Testis (tissue), 3 donors: ENCODE results near the gene DNAH5. TPM values are rescaled to one million over a fixed set of nuclear protein-coding genes. Genes with fewer than 3 reads are reported as not detected.

Source experiments
- DNase-seq: peaks from one replicate; pipeline ENCODE4 v3.0.0-alpha.2; 2019
- H3K27ac ChIP-seq, 2 donors: fragments of 200-600 bp; sonication (generic); one replicate each; pipeline ENCODE4 v1.5.1; 2019
- H3K27me3 ChIP-seq: fragments of 200-600 bp; sonication (generic); one replicate; pipeline ENCODE4 v1.5.1; 2019
- H3K36me3 ChIP-seq: fragments of 200-600 bp; sonication (generic); one replicate; pipeline ENCODE4 v1.5.1; 2017; ENCODE audit warnings: low read depth; ENCODE audit errors: missing control alignments
- H3K4me1 ChIP-seq: fragments of 200-600 bp; sonication (generic); one replicate; pipeline ENCODE4 v1.5.1; 2019
- H3K4me3 ChIP-seq, 2 donors: fragments of 200-600 bp; sonication (generic); one replicate each; pipeline ENCODE4 v1.5.1; 2017 to 2019
- H3K9me3 ChIP-seq: fragments of 200-600 bp; sonication (generic); one replicate; pipeline ENCODE4 v1.5.1; 2017
- CTCF ChIP-seq, 3 experiments: fragments of 450-650 bp in 2 of 3; fragments of 200-600 bp in 1 of 3; sonication (generic) in 1 of 3; IDR thresholded peaks; one replicate each; pipeline ENCODE4 v1.5.1; 2016 to 2019; ENCODE audit warnings: antibody characterized with exemption in 3 of 3, mild to moderate bottlenecking in 2 of 3, moderate library complexity in 1 of 3
- POLR2A ChIP-seq: fragments of 450-650 bp; IDR thresholded peaks from one replicate; pipeline ENCODE4 v1.6.1; 2017; ENCODE audit warnings: antibody characterized with exemption, mild to moderate bottlenecking, moderate library complexity
- WGBS, 2 donors: methylation state at CpG; one replicate each; pipeline ENCODE4 v1.1.5; 2018; 5-methylcytosine and 5-hydroxymethylcytosine counted together
- intact Hi-C: fragments of 100-400 bp; cut with DNase I; formaldehyde crosslinking; loops from one replicate; pipeline ENCODE4 v1.15.1; 2023; ENCODE audit warnings: low total_unique reads
- polyA plus RNA-seq: library from polyadenylated mRNA; stranded (reverse); fragments of 350-450 nt; fragmentation: Illumina TruSeq; extraction: RNeasy Lipid Tissue Mini Kit (QIAGEN cat#74804); gene quantifications from one replicate; pipeline ENCODE4 v1.2.3, GENCODE V29; 2014; ENCODE audit warnings: low read depth, low replicate concordance; ENCODE audit not compliant: insufficient read depth
- total RNA-seq, 2 donors: library from RNA; depleted of rRNA; stranded (reverse); fragments of >200 nt; gene quantifications; one replicate each; pipeline ENCODE4 v1.2.3, GENCODE V29; 2016

Gene DNAH5
- total and polyA plus RNA-seq, 3 donors from 2014 or later = 1.1 to 5.9 (median 5.1) TPM

- no peak overlapping the region for H3K4me3 ChIP-seq
- no peaks in the 10 kb centered on the region for H3K9me3 ChIP-seq
- no peak for DNase-seq
- no peak overlapping the region for H3K27ac ChIP-seq
- no peaks in the 10 kb centered on the region for H3K27me3 ChIP-seq
- intact Hi-C loops = no loop called here
- 83 to 88% methylated on average over 6 of the region's 6 CpGs for WGBS, 2 donors
- TF ChIP-seq CTCF (IDR thresholded peaks at IDR 0.05) (no peak), POLR2A (no peak)
- no peaks in the 10 kb centered on the region for H3K4me1 ChIP-seq
- no peaks in the 10 kb centered on the region for H3K36me3 ChIP-seq
Observed at GRCh38 chr5:13785781-13786415, 158.6 kb downstream of the DNAH5 start.

- H3K9me3 ChIP-seq = no peaks in the 10 kb centered on the region
- no peak for TF ChIP-seq CTCF (IDR thresholded peaks at IDR 0.05)
- TF ChIP-seq POLR2A = no peak
- DNase-seq = no peak
- intact Hi-C loops = no loop called here
- H3K27ac ChIP-seq = no peak overlapping the region
- WGBS, 2 donors = 61 to 62% methylated on average over 10 of the region's 10 CpGs
- H3K4me1 ChIP-seq = no peaks in the 10 kb centered on the region
- no peaks in the 10 kb centered on the region for H3K36me3 ChIP-seq
- no peaks in the 10 kb centered on the region for H3K27me3 ChIP-seq
- no peak overlapping the region for H3K4me3 ChIP-seq
Observed at GRCh38 chr5:13783726-13784125, 160.8 kb downstream of the DNAH5 start.

- TF ChIP-seq POLR2A (no peak), CTCF (IDR thresholded peaks at IDR 0.05) (no peak)
- H3K36me3 ChIP-seq = no peaks in the 10 kb centered on the region
- 88 to 89% methylated on average over 1 of the region's 1 CpG for WGBS, 2 donors
- intact Hi-C loops = no loop called here
- no peak overlapping the region for H3K4me3 ChIP-seq
- H3K9me3 ChIP-seq = no peaks in the 10 kb centered on the region
- no peaks in the 10 kb centered on the region for H3K4me1 ChIP-seq
- no peaks in the 10 kb centered on the region for H3K27me3 ChIP-seq
- DNase-seq = no peak
- H3K27ac ChIP-seq = no peak overlapping the region
Observed at GRCh38 chr5:13780081-13780480, 164.4 kb downstream of the DNAH5 start.

- no peaks in the 10 kb centered on the region for H3K36me3 ChIP-seq
- H3K9me3 ChIP-seq = no peaks in the 10 kb centered on the region
- intact Hi-C loops = no loop called here
- no peak for TF ChIP-seq POLR2A
- no peak for TF ChIP-seq CTCF (IDR thresholded peaks at IDR 0.05)
- no peak overlapping the region for H3K27ac ChIP-seq
- no peaks in the 10 kb centered on the region for H3K4me1 ChIP-seq
- DNase-seq = no peak
- WGBS, 2 donors = 72 to 84% methylated on average over 2 of the region's 2 CpGs
- H3K27me3 ChIP-seq = no peaks in the 10 kb centered on the region
- H3K4me3 ChIP-seq = no peak overlapping the region
Observed at GRCh38 chr5:13773649-13774048, 170.8 kb downstream of the DNAH5 start.

- no peaks in the 10 kb centered on the region for H3K36me3 ChIP-seq
- TF ChIP-seq POLR2A = no peak
- no peak for TF ChIP-seq CTCF (IDR thresholded peaks at IDR 0.05)
- H3K27ac ChIP-seq = no peak overlapping the region
- intact Hi-C loops = no loop called here
- WGBS, 2 donors = 75 to 81% methylated on average over 1 of the region's 1 CpG
- H3K4me1 ChIP-seq = no peaks in the 10 kb centered on the region
- no peaks in the 10 kb centered on the region for H3K27me3 ChIP-seq
- no peak overlapping the region for H3K4me3 ChIP-seq
- no peak for DNase-seq
- no peaks in the 10 kb centered on the region for H3K9me3 ChIP-seq
Observed at GRCh38 chr5:13771011-13771571, 173.4 kb downstream of the DNAH5 start.
